IPS-NIHi11 (cell line): ENCODE results near the gene RABGAP1L.

Experiments used
- DNase-seq: peaks from one replicate; pipeline ENCODE4 v3.0.0; 2012; ENCODE audit warnings: mixed read lengths, low spot score

Gene RABGAP1L

GRCh38 chr1:174197088-174197487, 37.8 kb downstream of the RABGAP1L start:
- DNase-seq = no peak

- DNase-seq = no peak
Measured at GRCh38 chr1:174197547-174197946, 38.2 kb downstream of the RABGAP1L start.

GRCh38 chr1:174198202-174198601, 38.9 kb downstream of the RABGAP1L start:
- no peak for DNase-seq

DNA sequence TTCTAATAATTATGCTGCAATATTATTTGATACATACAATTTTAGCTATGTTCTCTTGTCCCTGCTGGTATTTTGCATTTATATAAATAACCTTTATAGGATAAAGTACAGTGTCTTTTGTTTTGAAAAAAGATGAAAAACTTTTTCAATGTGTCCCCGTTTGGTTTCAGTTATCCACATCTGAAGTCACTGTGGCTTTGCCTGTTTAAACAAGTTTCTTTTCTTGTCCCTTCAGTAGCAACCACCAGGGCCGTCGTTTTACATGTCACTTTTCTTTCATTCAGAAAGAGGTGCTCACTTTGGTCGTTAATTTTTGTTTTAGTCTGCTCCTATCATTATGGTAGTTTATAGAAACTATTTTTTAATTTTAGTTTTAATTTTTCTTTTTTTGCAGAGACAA, 41.4 kb downstream of the RABGAP1L start:
- DNase-seq = no peak

DNA sequence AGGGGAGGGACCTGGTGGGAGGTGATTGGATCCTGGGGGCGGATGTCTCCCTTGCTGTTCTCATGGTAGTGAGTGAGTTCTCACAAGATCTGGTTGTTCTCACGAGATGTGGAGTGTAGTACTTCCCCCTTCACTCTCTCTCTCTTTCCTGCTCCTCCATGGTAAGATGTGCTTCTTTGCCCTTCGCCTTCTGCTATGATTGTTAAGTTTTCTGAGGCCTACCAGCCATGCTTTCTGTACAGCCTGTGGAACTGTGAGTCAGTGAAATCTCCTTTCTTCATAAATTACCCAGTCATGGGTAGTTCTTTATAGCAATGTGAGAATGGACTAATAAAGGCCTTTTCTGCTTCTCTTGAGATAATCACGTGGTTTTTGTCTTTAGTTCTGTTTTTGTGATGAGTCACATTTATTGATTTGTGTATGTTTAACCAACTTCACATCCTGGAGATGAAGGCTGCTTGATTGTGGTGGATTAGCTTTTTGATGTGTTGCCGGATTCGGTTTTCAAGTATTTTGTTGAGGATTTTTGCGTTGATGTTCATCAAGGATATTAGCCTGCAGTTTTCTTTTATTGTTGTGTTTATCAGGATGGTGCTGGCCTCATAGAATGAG, 45.5 kb downstream of the RABGAP1L start:
- DNase-seq = no peak

GRCh38 chr1:174206148-174206836, 47.0 kb downstream of the RABGAP1L start:
- no peak for DNase-seq

GRCh38 chr1:174209347-174210187, 50.2 kb downstream of the RABGAP1L start:
- DNase-seq = no peak

- DNase-seq = no peak
Measured at GRCh38 chr1:174211486-174211885, 52.2 kb downstream of the RABGAP1L start.

DNA sequence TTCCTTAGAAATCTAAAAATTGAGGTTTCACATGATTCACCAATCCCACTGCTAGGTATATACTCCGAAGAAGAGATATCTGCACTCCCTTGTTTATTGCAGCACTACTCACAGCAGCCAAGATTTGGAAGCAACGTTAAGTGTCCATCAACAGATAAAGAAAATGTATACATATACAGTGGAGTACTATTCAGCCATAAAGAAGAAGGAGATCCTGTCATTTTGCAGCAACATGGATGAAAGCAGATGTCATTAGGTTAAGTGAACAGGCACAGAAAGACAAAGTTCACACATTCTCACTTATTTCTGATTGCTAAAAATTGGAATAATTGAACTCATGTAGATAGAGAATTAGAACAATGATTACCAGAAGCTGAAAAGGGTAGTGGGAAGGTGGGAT, 56.4 kb downstream of the RABGAP1L start:
- DNase-seq = no peak

GRCh38 chr1:174217248-174217647, 57.9 kb downstream of the RABGAP1L start:
- DNase-seq = no peak

- DNase-seq = peak; percentile 23
Measured at GRCh38 chr1:174217787-174218574, 58.7 kb downstream of the RABGAP1L start.

DNA sequence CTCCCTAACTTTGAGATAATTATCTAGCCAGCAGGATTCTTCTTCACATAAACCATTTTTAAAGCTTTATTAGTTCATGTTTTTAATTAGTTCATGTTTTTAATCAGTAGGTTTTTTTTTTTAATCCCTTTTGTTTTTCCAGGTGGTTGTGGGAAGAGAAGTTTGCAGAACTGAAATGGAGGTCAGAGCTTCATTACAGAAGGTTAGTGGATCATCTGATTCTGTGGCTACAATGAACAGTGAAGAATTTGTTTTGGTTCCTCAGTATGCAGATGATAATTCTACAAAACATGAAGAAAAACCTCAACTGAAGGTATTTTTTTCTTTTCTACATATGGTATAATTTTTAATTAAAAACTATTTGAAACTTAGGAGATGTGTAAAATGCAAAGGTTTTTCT, 59.7 kb downstream of the RABGAP1L start:
- no peak for DNase-seq

DNA sequence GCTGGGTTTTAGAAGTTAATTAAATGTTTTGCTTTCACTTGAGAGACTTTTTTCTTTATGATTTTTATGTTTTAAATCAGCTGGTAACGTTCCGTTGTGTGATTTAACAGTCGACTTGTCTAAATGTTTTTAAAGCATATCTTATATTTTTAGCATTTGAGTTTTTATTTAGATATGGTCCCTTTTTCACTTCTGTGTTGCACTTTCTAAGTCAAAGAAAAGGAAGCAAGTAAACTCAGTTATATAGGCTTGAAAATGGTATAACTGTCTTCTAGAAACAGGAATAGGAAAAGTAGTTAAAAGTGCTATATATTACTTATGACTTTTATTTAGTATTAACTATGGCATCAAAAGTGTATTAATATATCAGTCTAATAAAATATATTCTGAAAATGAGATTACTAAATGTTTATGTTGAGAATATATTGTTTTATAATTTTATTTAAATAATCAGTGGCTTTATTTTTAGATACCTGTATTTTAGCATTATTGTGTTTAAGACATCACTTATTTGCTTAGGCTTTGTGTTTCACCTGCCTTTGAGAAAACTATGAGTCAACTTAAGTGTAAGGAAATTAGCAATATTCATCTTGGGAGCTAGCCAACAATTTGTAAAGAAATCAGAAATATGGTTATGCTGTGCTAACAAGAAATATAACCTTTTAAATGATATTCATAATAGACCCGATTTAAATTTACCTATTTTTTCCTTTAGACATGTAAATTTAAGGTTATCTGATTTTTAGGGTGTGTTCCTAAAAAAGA, 60.5 kb downstream of the RABGAP1L start:
- no peak for DNase-seq

GRCh38 chr1:174221681-174222080, 62.4 kb downstream of the RABGAP1L start:
- no peak for DNase-seq

DNA sequence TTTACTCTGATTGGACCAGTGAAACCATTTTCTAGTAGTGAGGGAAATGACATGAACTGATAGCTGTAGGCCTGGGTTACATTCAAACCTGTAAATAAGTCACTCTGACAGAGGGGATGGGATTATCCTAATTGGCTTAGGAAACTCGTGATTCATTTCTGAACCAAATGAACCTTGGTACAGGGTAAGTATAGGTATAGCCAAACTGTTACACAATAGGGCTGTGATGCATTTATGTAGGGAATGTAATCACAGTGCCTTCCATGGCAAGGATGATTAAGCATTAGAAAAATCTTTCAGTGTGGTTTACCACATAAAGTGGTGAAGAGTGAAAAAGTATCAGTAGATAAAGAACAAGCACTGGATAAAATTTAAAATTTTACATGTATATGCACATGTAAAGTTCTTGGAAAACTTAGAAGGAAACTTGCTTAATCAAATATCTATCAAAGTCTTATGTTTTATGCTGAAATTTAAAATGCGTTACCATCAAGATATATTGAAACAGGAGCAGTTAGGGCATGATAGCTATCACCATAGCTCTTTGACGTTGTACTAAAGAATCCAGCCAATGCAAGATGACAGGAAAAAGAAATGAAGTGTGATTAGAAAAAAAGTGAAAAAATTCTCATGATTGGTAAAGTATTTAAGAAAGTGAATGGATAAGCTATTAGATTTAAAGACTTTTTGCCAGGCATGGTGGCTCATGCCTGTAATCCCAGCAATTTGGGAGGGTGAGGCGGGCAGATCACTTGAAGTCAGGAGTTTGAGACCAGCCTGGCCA, 63.0 kb downstream of the RABGAP1L start:
- DNase-seq = no peak

DNA sequence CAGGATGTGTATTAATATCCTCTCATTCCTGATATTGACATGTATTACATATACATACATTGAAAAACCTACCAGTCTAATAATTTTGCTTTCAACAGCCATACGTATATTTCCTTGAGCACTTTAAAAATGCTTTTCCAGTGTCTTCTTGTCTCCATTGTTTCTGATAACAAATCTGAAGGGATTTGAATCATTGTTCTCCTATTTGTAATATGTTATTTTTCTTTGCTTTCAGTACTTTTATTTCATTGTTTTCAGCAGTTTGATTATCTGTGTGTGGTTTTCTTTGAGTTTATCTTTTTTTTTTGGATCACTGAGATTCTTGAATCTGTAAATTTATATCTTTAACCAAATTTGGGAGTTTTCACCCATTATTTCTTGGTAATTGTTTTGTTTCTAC, 65.3 kb downstream of the RABGAP1L start:
- DNase-seq = no peak

DNA sequence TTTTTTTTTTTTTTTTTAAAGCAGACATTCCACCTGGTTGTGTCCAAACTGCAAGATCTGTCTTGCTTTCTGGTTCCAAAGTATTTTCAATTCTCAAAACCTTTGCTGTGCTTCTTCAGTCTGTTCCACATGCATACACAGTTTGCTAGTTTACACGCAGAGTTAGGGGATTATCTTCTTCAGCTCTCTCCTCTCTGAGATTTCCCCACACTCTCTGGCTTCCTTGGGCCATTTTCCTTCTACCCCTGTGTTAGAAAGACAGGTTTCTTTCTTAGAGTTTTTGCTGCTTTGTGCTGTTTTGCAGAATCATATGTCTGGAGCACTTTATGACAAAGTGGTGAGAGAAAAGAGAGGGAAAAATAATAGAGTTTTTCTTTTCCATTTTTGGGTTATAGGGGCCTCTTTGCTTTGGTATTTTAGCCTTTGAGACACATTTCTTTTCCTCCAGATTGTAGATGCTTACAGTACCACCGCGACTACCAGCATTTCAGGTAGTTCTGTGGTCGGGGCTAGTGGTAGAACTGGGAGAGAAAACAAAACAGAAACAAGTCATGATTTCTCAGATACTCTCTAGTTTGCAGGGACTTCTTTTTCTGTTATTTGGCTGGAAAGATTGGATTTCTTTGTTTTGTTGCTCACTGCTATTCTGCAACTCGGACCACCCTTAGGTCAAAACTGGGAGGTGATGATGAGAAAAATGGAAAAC, 66.3 kb downstream of the RABGAP1L start:
- no peak for DNase-seq

- DNase-seq = no peak
Measured at GRCh38 chr1:174230399-174230798, 71.1 kb downstream of the RABGAP1L start.

GRCh38 chr1:174232761-174233160, 73.4 kb downstream of the RABGAP1L start:
- DNase-seq = no peak
